PC-9 (cell line): ENCODE measurements around the gene KRTAP12-2. TPM values are rescaled to one million over a fixed set of nuclear protein-coding genes. Genes with fewer than 3 reads are reported as not detected.

Experiments used
- BruUV-seq: library from RNA; stranded (reverse); fragments of 400-500 nt; replicated peaks from 2 replicates; lab custom pipeline; 2021; lab: Mats Ljungman, UMichigan
- CTCF ChIA-PET: fragments of 300-600 bp; sonication (Branson Sonifier 250); formaldehyde crosslinking; loops from one replicate; lab custom pipeline; 2022; ENCODE audit warnings: antibody characterized with exemption; lab: Charles Lee
- POLR2A ChIA-PET: fragments of 300-600 bp; sonication (Branson Sonifier 250); formaldehyde crosslinking; loops from one replicate; lab custom pipeline; 2022; ENCODE audit warnings: antibody characterized with exemption; ENCODE audit not compliant: unreplicated experiment; lab: Charles Lee
- DNase-seq, 2 experiments: peaks; one replicate each; pipeline versions ENCODE4 v3.0.0 to v3.0.0-alpha.2; 2015 to 2022; ENCODE audit warnings: mixed read lengths in 1 of 2
- H2AFZ ChIP-seq: fragments of 200-600 bp; sonication (generic); 2 replicates; pipeline ENCODE4 v1.8.1; 2017; ENCODE audit warnings: antibody characterized with exemption
- H3F3A ChIP-seq: fragments of 200-600 bp; sonication (generic); 2 replicates; pipeline ENCODE4 v1.8.1; 2017; ENCODE audit warnings: antibody characterized with exemption, mild to moderate bottlenecking, low read depth; ENCODE audit not compliant: insufficient read depth
- H3K27ac ChIP-seq: fragments of 200-600 bp; sonication (generic); 2 replicates; pipeline ENCODE4 v1.6.1; 2016; ENCODE audit warnings: mixed run types
- H3K27me3 ChIP-seq: fragments of 200-600 bp; sonication (generic); 2 replicates; pipeline ENCODE4 v1.6.1; 2016; ENCODE audit warnings: low read depth, mixed run types; ENCODE audit not compliant: insufficient read depth
- H3K36me3 ChIP-seq: fragments of 200-600 bp; sonication (generic); 2 replicates; pipeline ENCODE4 v1.6.1; 2016; ENCODE audit warnings: low read depth, mixed run types
- H3K4me1 ChIP-seq: fragments of 200-600 bp; sonication (generic); replicated peaks from 2 replicates; pipeline ENCODE4 v1.6.1; 2016; ENCODE audit warnings: mixed run types; ENCODE audit not compliant: insufficient read depth
- H3K4me2 ChIP-seq: fragments of 200-600 bp; sonication (generic); 2 replicates; pipeline ENCODE4 v1.6.1; 2017; ENCODE audit warnings: mixed run types
- H3K4me3 ChIP-seq: fragments of 200-600 bp; sonication (generic); 2 replicates; pipeline ENCODE4 v1.6.1; 2016; ENCODE audit warnings: mixed run types
- H3K79me2 ChIP-seq: fragments of 200-600 bp; sonication (generic); 2 replicates; pipeline ENCODE4 v1.6.1; 2017; ENCODE audit warnings: low read depth, mixed run types
- H3K9me2 ChIP-seq: fragments of 200-600 bp; sonication (generic); 2 replicates; pipeline ENCODE4 v1.8.1; 2017; ENCODE audit warnings: mild to moderate bottlenecking; ENCODE audit not compliant: insufficient read depth
- H3K9me3 ChIP-seq: fragments of 200-600 bp; sonication (generic); 2 replicates; pipeline ENCODE4 v1.8.1; 2016; ENCODE audit warnings: low read depth; ENCODE audit not compliant: insufficient read depth
- H4K20me1 ChIP-seq: fragments of 200-600 bp; sonication (generic); 2 replicates; pipeline ENCODE4 v1.8.1; 2017; ENCODE audit not compliant: insufficient read depth
- CTCF ChIP-seq: fragments of 200-600 bp; sonication (generic); conservative IDR thresholded peaks from 2 replicates; pipeline ENCODE4 v1.6.1; 2017; ENCODE audit warnings: mixed run types, antibody characterized with exemption, mild to moderate bottlenecking, moderate library complexity
- EZH2 ChIP-seq: fragments of 200-600 bp; sonication (generic); IDR thresholded peaks from 2 replicates; pipeline ENCODE4 v1.8.0; 2017; ENCODE audit warnings: antibody characterized with exemption, low read depth
- intact Hi-C: fragments of 100-400 bp; cut with micrococcal nuclease; formaldehyde crosslinking; loops from one replicate; pipeline ENCODE4 v1.10.0; 2022; ENCODE audit not compliant: unreplicated experiment
- total RNA-seq: library from RNA; stranded (reverse); gene quantifications from 2 replicates; pipeline ENCODE4 v1.2.3, GENCODE V29; 2021

The KRTAP12-2 gene
- total RNA-seq, 1 experiment from 2014 or later, result not detected

- ChIA-PET POLR2A (no interaction called here), CTCF (no interaction called here)
- H3K27ac ChIP-seq, result no peak within 1 kb of the TSS
Measured at GRCh38 chr21:44657635-44658540, 8.8 kb downstream of the KRTAP12-2 start, which contains the start of gene KRTAP12-3. KRTAP12-3 (plus strand) TSS chr21:44657932; CDS start chr21:44657980, 48 bp downstream.

GRCh38 chr21:44656868-44657267, 9.9 kb downstream of the KRTAP12-2 start:
- Histone ChIP-seq H3F3A (no peaks in the 10 kb centered on the region), H4K20me1 (no peaks in the 10 kb centered on the region), H3K36me3 (no peaks in the 10 kb centered on the region), H3K9me3 (no peaks in the 10 kb centered on the region), H3K4me1 (no peaks in the 10 kb centered on the region), H3K27ac (no peak overlapping the region), H3K27me3 (peaks cover 70% of the 10 kb centered on the region), H3K4me2 (no peak overlapping the region), H3K4me3 (no peak overlapping the region), H2AFZ (no peak overlapping the region), H3K79me2 (no peaks in the 10 kb centered on the region), H3K9me2 (no peaks in the 10 kb centered on the region)
- CTCF ChIA-PET, result no interaction called here
- POLR2A ChIA-PET, result no interaction called here
- intact Hi-C loops, result no loop called here
- TF ChIP-seq CTCF, result no peak
- no peak for TF ChIP-seq EZH2
- DNase-seq, result no peak
- BruUV-seq, result no TSS peak

More at GRCh38 chr21:44657635-44658540, 8.8 kb downstream of the KRTAP12-2 start, which contains the start of gene KRTAP12-3:
- Histone ChIP-seq H3K36me3 (no peaks in the 10 kb centered on the region), H3K27me3 (peaks cover 69% of the 10 kb centered on the region), H4K20me1 (no peaks in the 10 kb centered on the region), H3K4me2 (no peak within 1 kb of the TSS), H3K79me2 (no peaks in the 10 kb centered on the region), H2AFZ (no peak within 1 kb of the TSS), H3K9me2 (no peaks in the 10 kb centered on the region), H3K9me3 (no peaks in the 10 kb centered on the region), H3K4me3 (no peak within 1 kb of the TSS), H3K4me1 (no peaks in the 10 kb centered on the region), H3F3A (no peaks in the 10 kb centered on the region)
- no TSS peak for BruUV-seq
- no peak for DNase-seq
- intact Hi-C loops, result no loop called here
- TF ChIP-seq CTCF (no peak), EZH2 (no peak)

GRCh38 chr21:44654576-44655175, 12.1 kb downstream of the KRTAP12-2 start, which contains the start of gene KRTAP12-4:
KRTAP12-4 (minus strand) TSS chr21:44654659; CDS start chr21:44654614, 45 bp downstream.
- DNase-seq, result no peak
- Histone ChIP-seq H3K4me2 (no peak within 1 kb of the TSS), H3K9me3 (no peaks in the 10 kb centered on the region), H3K4me3 (no peak within 1 kb of the TSS), H3K27me3 (peaks cover 82% of the 10 kb centered on the region), H3K9me2 (no peaks in the 10 kb centered on the region), H2AFZ (no peak within 1 kb of the TSS), H3K36me3 (no peaks in the 10 kb centered on the region), H4K20me1 (no peaks in the 10 kb centered on the region), H3K79me2 (no peaks in the 10 kb centered on the region), H3F3A (no peaks in the 10 kb centered on the region), H3K4me1 (no peaks in the 10 kb centered on the region), H3K27ac (no peak within 1 kb of the TSS)
- ChIA-PET POLR2A (no interaction called here), CTCF (no interaction called here)
- no peak for TF ChIP-seq CTCF
- no peak for TF ChIP-seq EZH2
- no TSS peak for BruUV-seq
- intact Hi-C loops, result no loop called here
